Activated CD4-positive, alpha-beta memory T cell treated with anti-CD3 and anti-CD28 coated beads for 36 hours (primary cell): ENCODE measurements around the gene TEX35. TPM values are rescaled to one million over a fixed set of nuclear protein-coding genes. Genes with fewer than 3 reads are reported as not detected.
"Not testable (repeated sequence)": the region's sequence is repeated elsewhere in the genome, so short reads cannot be mapped to it uniquely, and the experiment has no call there.

ENCODE experiments used
- CTCF ChIA-PET: fragments of 350-600 bp; sonication (Branson Sonifier 250); formaldehyde crosslinking; loops from one replicate; lab custom pipeline; 2021; ENCODE audit warnings: antibody characterized with exemption, inconsistent platforms; lab: Charles Lee
- POLR2A ChIA-PET: fragments of 350-600 bp; sonication (Branson Sonifier 250); formaldehyde crosslinking; loops from one replicate; lab custom pipeline; 2021; ENCODE audit warnings: antibody characterized with exemption; lab: Charles Lee
- DNase-seq: peaks from one replicate; pipeline ENCODE4 v3.0.0-alpha.2; 2020
- H3K27ac Mint-ChIP-seq: one replicate; pipeline ENCODE4 v1.8.0; 2021; ENCODE audit warnings: mixed read lengths
- H3K27me3 Mint-ChIP-seq: one replicate; pipeline ENCODE4 v1.8.0; 2021; ENCODE audit warnings: mixed read lengths
- H3K36me3 Mint-ChIP-seq: one replicate; pipeline ENCODE4 v1.8.0; 2021; ENCODE audit warnings: mixed read lengths
- H3K4me1 Mint-ChIP-seq: one replicate; pipeline ENCODE4 v1.8.0; 2021; ENCODE audit warnings: low read depth, mixed read lengths
- H3K4me3 Mint-ChIP-seq: one replicate; pipeline ENCODE4 v1.8.0; 2021; ENCODE audit warnings: mild to moderate bottlenecking, mixed read lengths
- H3K9me3 Mint-ChIP-seq: one replicate; pipeline ENCODE4 v1.8.0; 2021; ENCODE audit warnings: mixed read lengths
- intact Hi-C: fragments of 100-400 bp; cut with micrococcal nuclease; formaldehyde crosslinking; loops from one replicate; pipeline ENCODE4 v1.15.1; 2023
- total RNA-seq, 2 experiments: library from RNA; stranded (reverse); gene quantifications; one replicate each; pipeline ENCODE4 v1.2.3, GENCODE V29; 2021

Gene TEX35
- total RNA-seq, 2 experiments from 2014 or later, result not detected

DNA sequence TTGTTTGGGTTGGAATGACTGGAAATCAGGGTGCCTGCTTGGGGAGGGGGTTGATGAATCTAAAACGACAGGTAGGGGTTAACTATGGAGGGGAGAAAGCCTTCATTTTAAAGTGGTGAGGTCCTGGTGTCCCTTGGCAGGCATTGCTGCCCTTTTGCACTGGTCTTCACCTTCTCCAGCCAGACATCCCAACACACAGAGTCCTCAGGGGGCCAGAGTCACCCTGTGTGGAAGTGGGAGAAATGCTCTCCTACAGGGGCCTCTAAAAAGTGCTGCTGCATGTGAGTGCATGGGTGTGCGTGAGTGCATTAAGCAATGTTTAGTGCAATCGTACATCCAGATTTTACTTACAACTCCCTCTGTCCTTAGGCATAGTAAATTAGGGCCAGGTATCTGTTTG, 39.0 kb downstream of the TEX35 start:
- no peak for DNase-seq
- intact Hi-C loops, result no loop called here
- H3K27me3 Mint-ChIP-seq, result peaks cover 3% of the 10 kb centered on the region
- H3K9me3 Mint-ChIP-seq, result peaks cover 12% of the 10 kb centered on the region
- H3K36me3 Mint-ChIP-seq, result peaks cover 8% of the 10 kb centered on the region
- ChIA-PET CTCF (no interaction called here), POLR2A (no interaction called here)
- no peak overlapping the region for H3K27ac Mint-ChIP-seq
- H3K4me3 Mint-ChIP-seq, result no peak overlapping the region
- H3K4me1 Mint-ChIP-seq, result no peaks in the 10 kb centered on the region

DNA sequence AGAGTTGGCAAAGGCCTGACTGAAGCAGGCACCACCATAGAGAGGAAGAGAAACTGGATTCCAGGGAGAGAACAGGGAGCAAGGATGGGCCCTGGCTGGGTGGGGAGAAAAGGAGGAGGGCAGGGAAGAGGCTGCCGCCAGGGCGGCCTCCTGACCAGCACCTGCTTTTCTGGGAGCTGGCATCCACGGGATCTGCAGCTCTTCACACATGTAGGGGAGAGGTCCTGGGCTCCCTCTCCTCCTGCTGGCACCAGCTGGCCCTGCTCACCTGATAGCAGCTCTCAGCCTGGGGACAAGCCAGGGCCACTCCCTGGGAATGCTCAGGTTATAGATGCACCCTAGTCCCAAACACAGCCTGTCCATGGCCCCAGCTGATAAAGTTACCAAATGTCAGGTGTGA, 39.9 kb downstream of the TEX35 start:
- Mint-ChIP-seq H3K36me3 (peaks cover 8% of the 10 kb centered on the region), H3K27ac (no peak overlapping the region)
- intact Hi-C loops, result no loop called here

GRCh38 chr1:178554351-178554750, 41.4 kb downstream of the TEX35 start:
- intact Hi-C loops, POLR2A ChIA-PET, CTCF ChIA-PET, DNase-seq, H3K36me3 Mint-ChIP-seq, H3K27ac Mint-ChIP-seq, H3K4me1 Mint-ChIP-seq, H3K4me3 Mint-ChIP-seq, H3K27me3 Mint-ChIP-seq: not testable (repeated sequence)
- peaks cover 12% of the 10 kb centered on the region for H3K9me3 Mint-ChIP-seq

More for the DNA sequence above, 39.9 kb downstream of the TEX35 start:
- Mint-ChIP-seq H3K27me3 (peaks cover 5% of the 10 kb centered on the region), H3K4me1 (no peaks in the 10 kb centered on the region), H3K9me3 (peaks cover 12% of the 10 kb centered on the region), H3K4me3 (no peak overlapping the region)
- POLR2A ChIA-PET, result no interaction called here
- CTCF ChIA-PET, result interaction anchor here (1.2 kb wide), 1 partner anchor 11 kb away, joined by 5 read pairs; no protein-coding TSS in a partner anchor
- DNase-seq, result no peak

DNA sequence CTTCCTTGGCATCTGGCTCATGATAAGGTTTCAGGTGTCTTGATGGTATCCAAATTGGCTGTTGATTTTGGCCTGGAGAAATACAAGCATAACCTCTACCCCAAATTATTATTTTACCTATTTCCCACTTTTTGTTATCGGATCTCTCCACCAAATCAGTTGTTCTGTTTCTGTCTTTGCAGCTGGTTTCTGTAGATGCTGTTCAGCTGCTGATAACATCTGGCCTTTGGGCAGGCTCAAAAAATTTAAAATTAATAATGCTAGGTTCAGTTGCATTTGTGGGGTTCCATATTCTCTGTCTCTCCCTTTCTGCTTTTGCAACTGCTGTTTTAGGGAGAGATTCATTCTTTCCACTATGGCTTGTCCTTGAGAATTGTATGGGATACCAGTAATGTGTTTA, 42.7 kb downstream of the TEX35 start:
- intact Hi-C loops, DNase-seq, H3K4me3 Mint-ChIP-seq, H3K27ac Mint-ChIP-seq, H3K27me3 Mint-ChIP-seq, POLR2A ChIA-PET, H3K4me1 Mint-ChIP-seq, H3K36me3 Mint-ChIP-seq, CTCF ChIA-PET: not testable (repeated sequence)
- H3K9me3 Mint-ChIP-seq, result peaks cover 12% of the 10 kb centered on the region

DNA sequence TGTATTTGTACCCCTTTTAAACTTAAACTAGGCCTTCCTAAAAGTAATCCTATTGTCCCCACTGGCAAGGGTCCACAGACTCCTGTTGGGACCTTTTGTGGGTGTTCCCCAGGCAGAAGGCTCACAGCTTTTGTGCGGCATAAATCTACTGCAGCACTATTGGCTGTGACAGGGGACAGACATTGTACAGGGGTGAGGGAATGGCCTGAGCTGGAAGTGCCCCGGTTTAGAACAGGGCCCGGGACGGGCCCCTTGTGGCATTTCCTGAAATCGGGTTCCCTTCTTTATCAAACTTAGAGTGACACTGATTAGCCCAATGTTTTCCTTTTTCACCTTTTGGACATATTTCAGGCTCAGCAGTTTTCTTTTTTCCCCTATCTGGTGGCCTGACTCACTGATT, 45.9 kb downstream of the TEX35 start:
- peaks cover 11% of the 10 kb centered on the region for H3K9me3 Mint-ChIP-seq
- intact Hi-C loops, H3K36me3 Mint-ChIP-seq, CTCF ChIA-PET, DNase-seq, POLR2A ChIA-PET, H3K4me1 Mint-ChIP-seq, H3K27me3 Mint-ChIP-seq, H3K4me3 Mint-ChIP-seq, H3K27ac Mint-ChIP-seq: not testable (repeated sequence)

DNA sequence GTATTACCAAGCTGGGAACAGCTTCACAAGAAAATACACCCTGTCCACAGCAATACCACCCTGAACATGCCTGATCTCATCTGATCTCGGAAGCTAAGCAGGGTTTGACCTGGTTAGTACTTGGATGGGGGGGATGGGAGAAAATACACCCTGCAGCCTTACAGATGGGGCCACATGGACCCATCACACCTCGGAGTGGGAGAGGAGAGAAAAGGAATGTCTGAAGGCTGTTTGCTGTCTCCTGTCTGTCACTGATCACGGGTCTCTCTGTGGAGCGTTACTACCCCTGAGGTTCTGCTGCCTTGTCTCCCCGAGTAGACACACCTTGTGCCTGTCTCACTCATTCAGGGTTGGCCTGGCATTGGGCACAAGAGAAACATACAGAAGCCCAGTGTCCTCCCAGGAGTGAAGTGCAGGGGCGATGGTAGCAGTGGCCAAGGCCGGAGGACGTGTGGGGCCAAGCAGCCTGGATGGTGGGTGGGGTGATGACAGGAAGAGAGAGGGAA, 48.0 kb downstream of the TEX35 start:
- Mint-ChIP-seq H3K4me3 (no peak overlapping the region), H3K27ac (no peak overlapping the region), H3K36me3 (no peaks in the 10 kb centered on the region), H3K4me1 (no peaks in the 10 kb centered on the region), H3K9me3 (no peaks in the 10 kb centered on the region), H3K27me3 (peaks cover 2% of the 10 kb centered on the region)
- CTCF ChIA-PET, result no interaction called here
- POLR2A ChIA-PET, result no interaction called here
- intact Hi-C loops, result no loop called here
- no peak for DNase-seq

DNA sequence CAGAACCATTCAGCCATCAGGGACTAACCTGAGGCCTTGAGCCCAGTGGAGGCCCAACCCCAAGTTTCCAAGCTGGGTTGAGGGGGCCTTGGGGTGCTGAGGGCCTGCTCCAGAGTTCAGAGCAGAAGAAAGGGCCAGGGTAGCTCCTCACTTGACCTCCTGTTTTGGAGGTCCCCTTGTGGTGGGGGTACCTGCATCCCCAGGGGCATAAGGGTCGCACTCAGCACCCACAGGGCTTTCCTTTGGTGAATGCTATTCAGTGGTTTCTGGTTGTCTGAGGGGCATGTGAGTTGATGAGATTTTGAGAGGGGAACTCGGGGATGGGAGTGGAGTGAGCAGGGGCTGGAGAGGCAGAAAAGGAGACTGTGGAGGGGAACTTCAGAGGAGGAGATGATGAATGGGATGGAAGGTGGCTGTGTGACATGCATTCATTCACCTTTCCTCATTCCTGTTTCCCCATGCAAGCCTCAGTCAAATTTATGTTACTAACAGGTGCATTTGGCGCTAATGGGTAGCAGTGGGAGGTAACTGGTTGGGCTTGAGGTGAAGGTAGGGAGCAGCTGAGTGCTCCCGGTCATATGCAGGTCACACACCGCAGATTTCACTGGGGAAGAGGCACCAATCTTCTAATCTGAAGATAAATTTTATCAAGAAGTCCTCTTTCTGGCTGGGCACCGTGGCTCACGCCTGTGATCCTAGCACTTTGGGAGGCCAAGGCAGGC, 50.4 kb downstream of the TEX35 start:
- H3K27ac Mint-ChIP-seq, result no peak overlapping the region
- H3K4me3 Mint-ChIP-seq, result no peak overlapping the region
- DNase-seq, result no peak
- ChIA-PET CTCF (no interaction called here), POLR2A (no interaction called here)
- H3K9me3 Mint-ChIP-seq, result no peaks in the 10 kb centered on the region
- no peaks in the 10 kb centered on the region for H3K36me3 Mint-ChIP-seq
- intact Hi-C loops, result no loop called here
- H3K27me3 Mint-ChIP-seq, result peaks cover 3% of the 10 kb centered on the region
- no peaks in the 10 kb centered on the region for H3K4me1 Mint-ChIP-seq

GRCh38 chr1:178564086-178564782, 51.3 kb downstream of the TEX35 start:
- DNase-seq, result no peak
- H3K27me3 Mint-ChIP-seq, result peaks cover 3% of the 10 kb centered on the region
- CTCF ChIA-PET, result no interaction called here
- no peaks in the 10 kb centered on the region for H3K4me1 Mint-ChIP-seq
- no peaks in the 10 kb centered on the region for H3K36me3 Mint-ChIP-seq
- H3K9me3 Mint-ChIP-seq, result no peaks in the 10 kb centered on the region
- POLR2A ChIA-PET, result no interaction called here
- intact Hi-C loops, result no loop called here
- H3K4me3 Mint-ChIP-seq, result no peak overlapping the region
- H3K27ac Mint-ChIP-seq, result no peak overlapping the region

- Mint-ChIP-seq H3K27ac (no peak overlapping the region), H3K27me3 (peaks cover 3% of the 10 kb centered on the region), H3K9me3 (no peaks in the 10 kb centered on the region), H3K4me3 (no peak overlapping the region), H3K4me1 (no peaks in the 10 kb centered on the region), H3K36me3 (no peaks in the 10 kb centered on the region)
- intact Hi-C loops, result no loop called here
- POLR2A ChIA-PET, result no interaction called here
- CTCF ChIA-PET, result no interaction called here
- DNase-seq, result no peak
Measured at GRCh38 chr1:178564783-178565180, 51.9 kb downstream of the TEX35 start.

- Mint-ChIP-seq H3K36me3 (no peaks in the 10 kb centered on the region), H3K27me3 (peaks cover 3% of the 10 kb centered on the region), H3K4me1 (no peaks in the 10 kb centered on the region), H3K4me3 (no peak overlapping the region), H3K9me3 (no peaks in the 10 kb centered on the region), H3K27ac (no peak overlapping the region)
- ChIA-PET POLR2A (no interaction called here), CTCF (no interaction called here)
- no peak for DNase-seq
- intact Hi-C loops, result no loop called here
Measured at GRCh38 chr1:178565586-178565985, 52.7 kb downstream of the TEX35 start.

- Mint-ChIP-seq H3K36me3 (no peaks in the 10 kb centered on the region), H3K4me3 (no peak overlapping the region), H3K9me3 (no peaks in the 10 kb centered on the region), H3K27ac (no peak overlapping the region), H3K4me1 (no peaks in the 10 kb centered on the region), H3K27me3 (peaks cover 3% of the 10 kb centered on the region)
- DNase-seq, result peak; percentile 26
- ChIA-PET POLR2A (no interaction called here), CTCF (no interaction called here)
- intact Hi-C loops, result no loop called here
Measured at GRCh38 chr1:178566187-178566586, 53.3 kb downstream of the TEX35 start.

DNA sequence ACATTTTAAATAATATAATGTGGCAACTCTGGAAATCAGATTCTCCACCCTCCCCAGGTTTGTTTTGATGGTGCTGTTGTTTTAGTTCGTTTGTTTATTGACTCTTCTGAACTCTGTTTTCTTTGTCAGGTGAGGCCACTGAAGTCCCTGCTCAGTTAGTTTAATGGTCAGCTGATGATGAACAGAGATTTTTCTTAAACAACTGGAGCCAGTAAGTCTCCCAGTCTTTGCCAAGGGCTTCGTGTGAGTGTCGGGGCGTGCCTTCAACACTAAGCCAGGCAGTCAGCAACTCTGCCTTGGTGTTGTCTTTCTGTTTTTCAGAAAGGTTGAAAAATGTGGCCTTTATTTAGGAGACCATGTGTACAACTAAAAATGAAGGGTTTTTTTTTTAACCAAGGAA, 58.9 kb downstream of the TEX35 start:
- Mint-ChIP-seq H3K27me3 (peaks cover 7% of the 10 kb centered on the region), H3K27ac (no peak overlapping the region), H3K36me3 (no peaks in the 10 kb centered on the region), H3K9me3 (no peaks in the 10 kb centered on the region), H3K4me1 (no peaks in the 10 kb centered on the region), H3K4me3 (no peak overlapping the region)
- intact Hi-C loops, result no loop called here
- no peak for DNase-seq
- ChIA-PET POLR2A (no interaction called here), CTCF (no interaction called here)
